GM23338 (cell line): Measurements from ENCODE around the gene AP3D1.

Experiments used
- CTCF ChIP-seq, 2 experiments: fragments of 200-600 bp in 1 of 2; sonication (generic) in 1 of 2; conservative IDR thresholded peaks; 2 replicates each; pipeline versions ENCODE4 v1.5.1 to v1.6.1; 2016 to 2017; ENCODE audit warnings: antibody characterized with exemption in 2 of 2, low read depth in 2 of 2, mild to moderate bottlenecking in 2 of 2, moderate library complexity in 1 of 2
- EZH2 ChIP-seq: fragments of 200-600 bp; sonication (generic); IDR thresholded peaks from one replicate; pipeline ENCODE4 v1.8.0; 2017; ENCODE audit warnings: antibody characterized with exemption, mild to moderate bottlenecking, low read depth; ENCODE audit not compliant: unreplicated experiment
- NANOG ChIP-seq: IDR thresholded peaks from 2 replicates; pipeline ENCODE4 v1.6.1; 2016; ENCODE audit warnings: antibody characterized with exemption, borderline replicate concordance
- REST ChIP-seq: IDR thresholded peaks from one replicate; pipeline ENCODE4 v1.6.1; 2018; ENCODE audit warnings: antibody characterized with exemption; ENCODE audit not compliant: unreplicated experiment
- ZNF331 ChIP-seq: fragments of 250-450 bp; sonication (Bioruptor Pico); IDR thresholded peaks from 2 replicates; pipeline ENCODE4 v1.5.0; 2020; ENCODE audit warnings: low read depth, mild to moderate bottlenecking, moderate library complexity

DNA sequence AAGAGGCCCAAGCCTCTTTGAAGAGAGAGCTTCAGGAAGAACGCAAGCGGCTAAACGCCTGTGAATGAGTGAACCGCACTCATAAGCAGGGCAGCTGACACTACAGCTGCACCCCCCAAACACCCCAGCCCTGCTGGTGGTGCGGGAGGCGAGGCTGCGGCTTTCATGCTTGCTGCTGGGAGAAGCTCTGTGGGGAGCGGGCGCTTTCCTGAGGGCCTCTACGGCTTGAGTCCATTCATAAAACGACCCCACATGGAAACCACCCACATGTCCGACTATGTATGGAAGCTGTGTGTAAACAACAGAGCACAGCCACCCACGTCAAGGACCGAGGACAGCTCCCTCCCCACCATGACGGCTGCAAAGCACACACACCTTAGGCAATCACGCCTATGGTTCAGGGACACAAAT lies 5.5 kb downstream of the AP3D1 start:
- TF ChIP-seq ZNF331 (CRISPR knock-in tag) (no peak), CTCF (conservative IDR thresholded peaks at IDR 0.05; ENCODE audit: low read depth in 2 of 2) (no peak), REST (peak; percentile 63), NANOG (no peak), EZH2 (no peak)
